ENCODE measurements around the gene RIOX2. TPM values are rescaled to one million over a fixed set of nuclear protein-coding genes. Genes with fewer than 3 reads are reported as not detected.
A peak's percentile ranks its signal among the peaks of the same experiment; 100 is the strongest.

The RIOX2 gene
- total RNA-seq, 1 donor from 2014 or later, result 24.0 TPM

DNA sequence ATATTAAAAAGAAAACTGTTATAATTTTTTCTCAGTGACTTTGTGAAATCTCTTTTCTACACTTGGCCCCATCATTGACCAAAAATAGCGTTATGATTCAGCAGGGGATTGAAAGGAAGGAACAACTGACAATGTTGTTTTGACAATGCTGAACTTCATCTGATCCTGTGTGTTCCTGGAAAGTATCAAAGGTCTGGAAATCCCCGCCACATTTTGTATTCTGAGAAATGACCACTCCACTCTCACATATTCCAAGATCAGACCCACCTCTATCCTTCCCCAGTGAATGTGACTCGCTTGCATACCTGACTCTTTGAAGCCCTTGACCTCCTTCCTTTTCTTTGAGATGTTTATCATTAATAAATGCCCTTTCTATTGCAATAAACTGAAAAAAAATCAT is 9.7 kb upstream of the RIOX2 start:
- TF ChIP-seq, protein P1, sequence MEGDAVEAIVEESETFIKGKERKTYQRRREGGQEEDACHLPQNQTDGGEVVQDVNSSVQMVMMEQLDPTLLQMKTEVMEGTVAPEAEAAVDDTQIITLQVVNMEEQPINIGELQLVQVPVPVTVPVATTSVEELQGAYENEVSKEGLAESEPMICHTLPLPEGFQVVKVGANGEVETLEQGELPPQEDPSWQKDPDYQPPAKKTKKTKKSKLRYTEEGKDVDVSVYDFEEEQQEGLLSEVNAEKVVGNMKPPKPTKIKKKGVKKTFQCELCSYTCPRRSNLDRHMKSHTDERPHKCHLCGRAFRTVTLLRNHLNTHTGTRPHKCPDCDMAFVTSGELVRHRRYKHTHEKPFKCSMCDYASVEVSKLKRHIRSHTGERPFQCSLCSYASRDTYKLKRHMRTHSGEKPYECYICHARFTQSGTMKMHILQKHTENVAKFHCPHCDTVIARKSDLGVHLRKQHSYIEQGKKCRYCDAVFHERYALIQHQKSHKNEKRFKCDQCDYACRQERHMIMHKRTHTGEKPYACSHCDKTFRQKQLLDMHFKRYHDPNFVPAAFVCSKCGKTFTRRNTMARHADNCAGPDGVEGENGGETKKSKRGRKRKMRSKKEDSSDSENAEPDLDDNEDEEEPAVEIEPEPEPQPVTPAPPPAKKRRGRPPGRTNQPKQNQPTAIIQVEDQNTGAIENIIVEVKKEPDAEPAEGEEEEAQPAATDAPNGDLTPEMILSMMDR (IDR thresholded peaks at IDR 0.05), result no peak
- Mint-ChIP-seq H3K4me3 (ENCODE audit: unreplicated experiment) (no peak overlapping the region), H3K36me3 (ENCODE audit: unreplicated experiment) (no peaks in the 10 kb centered on the region), H3K27ac (ENCODE audit: unreplicated experiment) (no peak overlapping the region), H3K4me1 (ENCODE audit: unreplicated experiment) (no peaks in the 10 kb centered on the region), H3K27me3 (ENCODE audit: unreplicated experiment) (peaks cover 46% of the 10 kb centered on the region), H3K9me3 (ENCODE audit: unreplicated experiment) (no peaks in the 10 kb centered on the region)
- DNase-seq (ENCODE audit: extremely low spot score, unreplicated experiment), result no peak

DNA sequence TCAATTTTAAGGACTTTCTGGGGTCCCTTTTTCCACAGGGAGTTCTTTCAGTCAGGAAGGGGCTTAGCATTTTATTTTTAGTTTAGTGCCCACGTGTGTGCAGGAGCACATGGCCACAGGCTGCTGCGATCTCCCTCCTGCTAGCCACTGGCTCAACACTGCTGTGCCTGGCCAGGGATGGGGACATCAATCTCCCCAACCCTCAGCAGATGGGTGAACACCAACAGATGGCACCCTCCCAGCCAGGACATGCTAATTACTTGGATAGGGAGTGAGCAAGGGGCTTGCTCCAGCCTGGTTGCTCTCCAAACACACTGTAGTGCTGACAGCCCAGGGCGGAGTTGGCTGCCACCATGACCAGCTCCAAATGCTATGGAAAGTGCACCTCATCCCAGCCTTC is 7.4 kb upstream of the RIOX2 start:
- H3K9me3 Mint-ChIP-seq (ENCODE audit: unreplicated experiment), result no peaks in the 10 kb centered on the region
- peaks cover 29% of the 10 kb centered on the region for H3K27me3 Mint-ChIP-seq (ENCODE audit: unreplicated experiment)
- no peaks in the 10 kb centered on the region for H3K4me1 Mint-ChIP-seq (ENCODE audit: unreplicated experiment)
- TF ChIP-seq, protein P1 (IDR thresholded peaks at IDR 0.05), result no peak
- no peak for DNase-seq (ENCODE audit: extremely low spot score, unreplicated experiment)
- H3K4me3 Mint-ChIP-seq (ENCODE audit: unreplicated experiment), result no peak overlapping the region
- H3K27ac Mint-ChIP-seq (ENCODE audit: unreplicated experiment), result no peak overlapping the region
- H3K36me3 Mint-ChIP-seq (ENCODE audit: unreplicated experiment), result no peaks in the 10 kb centered on the region

GRCh38 chr3:97975466-97975865 is 3.2 kb upstream of the RIOX2 start:
- TF ChIP-seq, protein P1 (IDR thresholded peaks at IDR 0.05), result peak; percentile 42
- Mint-ChIP-seq H3K27me3 (ENCODE audit: unreplicated experiment) (peaks cover 5% of the 10 kb centered on the region), H3K4me3 (ENCODE audit: unreplicated experiment) (no peak overlapping the region), H3K9me3 (ENCODE audit: unreplicated experiment) (no peaks in the 10 kb centered on the region), H3K27ac (ENCODE audit: unreplicated experiment) (no peak overlapping the region), H3K36me3 (ENCODE audit: unreplicated experiment) (no peaks in the 10 kb centered on the region), H3K4me1 (ENCODE audit: unreplicated experiment) (peaks cover 19% of the 10 kb centered on the region)
- no peak for DNase-seq (ENCODE audit: extremely low spot score, unreplicated experiment)

DNA sequence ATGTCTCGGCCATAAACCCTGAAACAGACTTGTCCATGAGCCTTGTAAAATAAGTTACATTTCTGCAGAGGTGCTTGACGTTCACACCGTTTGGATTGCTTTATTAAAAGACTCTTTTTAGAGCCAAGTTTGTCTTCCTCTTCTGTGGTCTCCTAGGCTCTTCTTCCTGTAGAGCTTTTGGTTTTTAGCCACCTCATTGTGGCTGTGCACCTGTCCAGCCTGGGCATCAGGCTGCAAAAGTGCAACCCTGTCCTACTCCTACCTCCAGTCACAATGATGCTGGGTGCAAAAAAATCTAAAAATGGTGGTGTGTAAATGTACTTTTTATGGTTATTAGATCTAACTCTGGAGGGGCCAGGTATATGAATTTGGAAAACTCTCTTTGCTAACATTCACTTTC is 2.8 kb upstream of the RIOX2 start:
- DNase-seq (ENCODE audit: extremely low spot score, unreplicated experiment), result no peak
- Mint-ChIP-seq H3K36me3 (ENCODE audit: unreplicated experiment) (no peaks in the 10 kb centered on the region), H3K4me1 (ENCODE audit: unreplicated experiment) (peaks cover 24% of the 10 kb centered on the region), H3K27ac (ENCODE audit: unreplicated experiment) (no peak overlapping the region), H3K9me3 (ENCODE audit: unreplicated experiment) (no peaks in the 10 kb centered on the region), H3K27me3 (ENCODE audit: unreplicated experiment) (peaks cover 5% of the 10 kb centered on the region), H3K4me3 (ENCODE audit: unreplicated experiment) (no peak overlapping the region)
- TF ChIP-seq, protein P1 (IDR thresholded peaks at IDR 0.05), result no peak

- Mint-ChIP-seq H3K9me3 (ENCODE audit: unreplicated experiment) (no peaks in the 10 kb centered on the region), H3K36me3 (ENCODE audit: unreplicated experiment) (no peaks in the 10 kb centered on the region), H3K4me3 (ENCODE audit: unreplicated experiment) (peak overlapping the region; percentile 66), H3K4me1 (ENCODE audit: unreplicated experiment) (peaks cover 24% of the 10 kb centered on the region), H3K27me3 (ENCODE audit: unreplicated experiment) (peaks cover 2% of the 10 kb centered on the region), H3K27ac (ENCODE audit: unreplicated experiment) (no peak overlapping the region)
- DNase-seq (ENCODE audit: extremely low spot score, unreplicated experiment), result no peak
- TF ChIP-seq, protein P1 (IDR thresholded peaks at IDR 0.05), result no peak
Observed at GRCh38 chr3:97972976-97973375, 745 bp upstream of the RIOX2 start.
